Loucy (cell line): Measurements from ENCODE around the gene CCDC83.

Experiments
- EZH2phosphoT487 ChIP-seq: fragments of 200-600 bp; IDR thresholded peaks from 2 replicates; pipeline ENCODE4 v1.6.1; 2018; ENCODE audit warnings: antibody characterized with exemption, mild to moderate bottlenecking, moderate library complexity, borderline replicate concordance
- TF ChIP-seq, protein P1 (sequence below): fragments of 200-600 bp; sonication (generic); conservative IDR thresholded peaks from 2 replicates; pipeline ENCODE4 v1.5.1; 2014; ENCODE audit warnings: mild to moderate bottlenecking, antibody characterized with exemption, low read length

DNA sequence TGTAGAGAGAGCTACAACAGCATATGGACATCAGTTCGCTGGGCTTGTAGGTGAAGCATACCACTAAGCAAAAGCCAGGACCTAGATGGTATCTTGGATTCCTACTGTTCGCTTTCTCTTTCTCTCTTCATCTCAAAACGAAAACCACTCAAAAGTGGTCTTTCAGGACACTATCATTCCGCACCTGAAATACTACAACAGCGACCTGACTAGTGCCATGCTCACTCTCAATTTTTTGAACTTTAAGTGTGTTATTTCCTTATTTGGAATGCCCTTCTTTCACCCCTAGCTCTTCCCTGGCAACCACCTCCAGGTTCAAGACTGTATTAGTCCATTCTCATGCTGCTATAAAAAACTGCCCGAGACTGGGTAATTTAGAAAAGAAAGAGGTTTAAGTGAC is 59.2 kb downstream of the CCDC83 start:
- TF ChIP-seq, protein P1, sequence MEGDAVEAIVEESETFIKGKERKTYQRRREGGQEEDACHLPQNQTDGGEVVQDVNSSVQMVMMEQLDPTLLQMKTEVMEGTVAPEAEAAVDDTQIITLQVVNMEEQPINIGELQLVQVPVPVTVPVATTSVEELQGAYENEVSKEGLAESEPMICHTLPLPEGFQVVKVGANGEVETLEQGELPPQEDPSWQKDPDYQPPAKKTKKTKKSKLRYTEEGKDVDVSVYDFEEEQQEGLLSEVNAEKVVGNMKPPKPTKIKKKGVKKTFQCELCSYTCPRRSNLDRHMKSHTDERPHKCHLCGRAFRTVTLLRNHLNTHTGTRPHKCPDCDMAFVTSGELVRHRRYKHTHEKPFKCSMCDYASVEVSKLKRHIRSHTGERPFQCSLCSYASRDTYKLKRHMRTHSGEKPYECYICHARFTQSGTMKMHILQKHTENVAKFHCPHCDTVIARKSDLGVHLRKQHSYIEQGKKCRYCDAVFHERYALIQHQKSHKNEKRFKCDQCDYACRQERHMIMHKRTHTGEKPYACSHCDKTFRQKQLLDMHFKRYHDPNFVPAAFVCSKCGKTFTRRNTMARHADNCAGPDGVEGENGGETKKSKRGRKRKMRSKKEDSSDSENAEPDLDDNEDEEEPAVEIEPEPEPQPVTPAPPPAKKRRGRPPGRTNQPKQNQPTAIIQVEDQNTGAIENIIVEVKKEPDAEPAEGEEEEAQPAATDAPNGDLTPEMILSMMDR, result no peak
- TF ChIP-seq EZH2phosphoT487, result no peak
